ENCODE measurements around the gene BLACAT1.
"Not testable (repeated sequence)": the region's sequence is repeated elsewhere in the genome, so short reads cannot be mapped to it uniquely, and the experiment has no call there.

BLACAT1 gene

DNA sequence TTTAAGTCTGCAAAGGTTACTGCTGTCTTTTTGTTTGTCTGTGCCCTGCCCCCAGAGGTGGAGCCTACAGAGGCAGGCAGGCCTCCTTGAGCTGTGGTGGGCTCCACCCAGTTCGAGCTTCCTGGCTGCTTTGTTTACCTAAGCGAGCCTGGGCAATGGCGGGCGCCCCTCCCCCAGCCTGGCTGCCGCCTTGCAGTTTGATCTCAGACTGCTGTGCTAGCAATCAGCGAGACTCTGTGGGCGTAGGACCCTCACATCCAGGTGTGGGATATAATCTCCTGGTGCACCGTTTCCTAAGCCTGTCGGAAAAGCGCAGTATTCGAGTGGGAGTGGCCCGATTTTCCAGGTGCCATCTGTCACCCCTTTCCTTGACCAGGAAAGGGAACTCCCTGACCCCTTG lies 49.6 kb downstream of the BLACAT1 start:
- DNase-seq = not testable (repeated sequence)

Measured in eye (tissue), 1 donor.